Gastroesophageal sphincter (tissue), 4 donors: ENCODE measurements around the gene SLFNL1. TPM values are rescaled to one million over a fixed set of nuclear protein-coding genes. Genes with fewer than 3 reads are reported as not detected.

Experiments used
- ATAC-seq: fragments of 150-250 bp; one replicate; pipeline ENCODE4 v1.9.1; 2016; ENCODE audit warnings: mild to moderate bottlenecking, moderate library complexity
- H3K27ac ChIP-seq, 4 donors: fragments of 200-600 bp; sonication (generic) in 3 of 4; 1 replicate in 3 of 4; 2 replicates in 1 of 4; pipeline ENCODE4 v1.5.1; 2016 to 2019
- H3K27me3 ChIP-seq: fragments of 200-600 bp; sonication (generic); one replicate; pipeline ENCODE4 v1.5.1; 2019
- H3K36me3 ChIP-seq, 2 donors: fragments of 200-600 bp; sonication (generic); one replicate each; pipeline ENCODE4 v1.5.1; 2019; ENCODE audit warnings: control low read depth in 1 of 2
- H3K4me1 ChIP-seq, 3 donors: fragments of 200-600 bp; sonication (generic); 1 replicate in 2 of 3; 2 replicates in 1 of 3; pipeline ENCODE4 v1.5.1; 2016 to 2019; ENCODE audit warnings: control low read depth in 2 of 3
- H3K4me3 ChIP-seq, 2 donors: fragments of 200-600 bp; sonication (generic); one replicate each; pipeline ENCODE4 v1.5.1; 2019; ENCODE audit warnings: mild to moderate bottlenecking in 1 of 2, moderate library complexity in 1 of 2
- H3K9me3 ChIP-seq, 3 donors: fragments of 200-600 bp; sonication (generic); one replicate each; pipeline ENCODE4 v1.5.1; 2017 to 2019; ENCODE audit warnings: control low read depth in 2 of 3
- CTCF ChIP-seq, 4 experiments: fragments of 200-600 bp in 2 of 4; fragments of 450-650 bp in 2 of 4; sonication (generic) in 1 of 4; IDR thresholded peaks; one replicate each; pipeline ENCODE4 v1.5.1; 2017 to 2019; ENCODE audit warnings: antibody characterized with exemption in 4 of 4, mild to moderate bottlenecking in 2 of 4, moderate library complexity in 2 of 4
- EP300 ChIP-seq: sonication (generic); formaldehyde crosslinking; IDR thresholded peaks from one replicate; pipeline ENCODE4 v1.6.1; 2017; ENCODE audit warnings: antibody characterized with exemption, mild to moderate bottlenecking
- POLR2A ChIP-seq, 2 donors: fragments of 450-650 bp; IDR thresholded peaks; one replicate each; pipeline ENCODE4 v1.6.1; 2017; ENCODE audit warnings: antibody characterized with exemption in 2 of 2, mild to moderate bottlenecking in 2 of 2, moderate library complexity in 1 of 2
- POLR2AphosphoS5 ChIP-seq: sonication (generic); formaldehyde crosslinking; IDR thresholded peaks from one replicate; pipeline ENCODE4 v1.6.1; 2017; ENCODE audit warnings: antibody characterized with exemption
- WGBS, 2 donors: methylation state at CpG; one replicate each; pipeline ENCODE4 v1.1.5; 2018; ENCODE audit warnings: low coverage in 1 of 2; 5-methylcytosine and 5-hydroxymethylcytosine counted together
- total RNA-seq, 4 donors: library from RNA; depleted of rRNA; stranded (reverse); fragments of >200 nt; gene quantifications; one replicate each; pipeline ENCODE4 v1.1.0, GENCODE V29; 2016

SLFNL1 gene
- total RNA-seq, 4 donors from 2014 or later, result 0.35 to 0.81 (median 0.41) TPM

- no CpG with 5 or more reads among the region's 3 CpGs for WGBS, 2 donors
- H3K27me3 ChIP-seq, result no peaks in the 10 kb centered on the region
Measured at GRCh38 chr1:41020654-41021053, 871 bp downstream of the SLFNL1 start.

GRCh38 chr1:41020109-41020576, 1.4 kb downstream of the SLFNL1 start:
- Histone ChIP-seq H3K27ac (no peak overlapping the region), H3K4me3 (no peak overlapping the region), H3K9me3 (no peaks in the 10 kb centered on the region), H3K27me3 (no peaks in the 10 kb centered on the region), H3K36me3 (peaks cover 0 to 36% of the 10 kb centered on the region in 2 donors), H3K4me1 (peaks cover 0 to 21% (median 0%) of the 10 kb centered on the region in 3 donors)
- no peak for TF ChIP-seq POLR2A (IDR thresholded peaks at IDR 0.05)
- TF ChIP-seq EP300, result no peak
- TF ChIP-seq POLR2AphosphoS5, result no peak
- TF ChIP-seq CTCF (IDR thresholded peaks at IDR 0.05), result no peak
- WGBS, 2 donors, result no CpG with 5 or more reads among the region's 17 CpGs
- ATAC-seq, result no peak

More at GRCh38 chr1:41020654-41021053, 871 bp downstream of the SLFNL1 start:
- H3K36me3 ChIP-seq, result peaks cover 0 to 41% of the 10 kb centered on the region in 2 donors
- H3K27ac ChIP-seq, result no peak overlapping the region
- no peaks in the 10 kb centered on the region for H3K9me3 ChIP-seq
- ATAC-seq, result no peak
- TF ChIP-seq CTCF (IDR thresholded peaks at IDR 0.05) (no peak), EP300 (no peak)
- peaks cover 0 to 16% (median 0%) of the 10 kb centered on the region in 3 donors for H3K4me1 ChIP-seq
- no peak overlapping the region for H3K4me3 ChIP-seq

- no peak for ATAC-seq
- Histone ChIP-seq H3K4me1 (peaks cover 0 to 24% (median 0%) of the 10 kb centered on the region in 3 donors), H3K36me3 (peaks cover 0 to 30% of the 10 kb centered on the region in 2 donors), H3K4me3 (no peak overlapping the region), H3K9me3 (no peaks in the 10 kb centered on the region), H3K27ac (no peak overlapping the region), H3K27me3 (no peaks in the 10 kb centered on the region)
- TF ChIP-seq EP300, result no peak
- no peak for TF ChIP-seq POLR2AphosphoS5
- TF ChIP-seq CTCF (IDR thresholded peaks at IDR 0.05), result no peak
- no peak for TF ChIP-seq POLR2A (IDR thresholded peaks at IDR 0.05)
- 68 to 78% methylated on average over 2 of the region's 2 CpGs for WGBS, 2 donors
Measured at GRCh38 chr1:41019353-41019745, 2.2 kb downstream of the SLFNL1 start.

GRCh38 chr1:41018018-41018410, 3.5 kb downstream of the SLFNL1 start:
- H3K4me1 ChIP-seq, result peaks cover 0 to 24% (median 0%) of the 10 kb centered on the region in 3 donors
- H3K27ac ChIP-seq, result no peak overlapping the region
- H3K4me3 ChIP-seq, result no peak overlapping the region
- no peaks in the 10 kb centered on the region for H3K9me3 ChIP-seq
- TF ChIP-seq EP300 (no peak), POLR2A (IDR thresholded peaks at IDR 0.05) (no peak), POLR2AphosphoS5 (no peak), CTCF (IDR thresholded peaks at IDR 0.05) (no peak)
- 78 to 84% methylated on average over 3 to 7 of the region's 8 CpGs for WGBS, 2 donors
- no peak for ATAC-seq
- H3K27me3 ChIP-seq, result no peaks in the 10 kb centered on the region
- H3K36me3 ChIP-seq, result peaks cover 0 to 27% of the 10 kb centered on the region in 2 donors

GRCh38 chr1:41017141-41018017, 4.1 kb downstream of the SLFNL1 start:
- peaks cover 0 to 28% of the 10 kb centered on the region in 2 donors for H3K36me3 ChIP-seq
- no peaks in the 10 kb centered on the region for H3K9me3 ChIP-seq
- TF ChIP-seq POLR2AphosphoS5 (no peak), CTCF (IDR thresholded peaks at IDR 0.05) (no peak), EP300 (no peak), POLR2A (IDR thresholded peaks at IDR 0.05) (no peak)
- no peaks in the 10 kb centered on the region for H3K27me3 ChIP-seq
- no peak overlapping the region for H3K4me3 ChIP-seq
- 95 to 100% methylated on average over 3 to 9 of the region's 44 CpGs for WGBS, 2 donors
- H3K4me1 ChIP-seq, result peaks cover 0 to 24% (median 0%) of the 10 kb centered on the region in 3 donors
- no peak for ATAC-seq
- no peak overlapping the region for H3K27ac ChIP-seq
